HG03064 (cell line): ENCODE measurements around the gene ZNF586.
"Not testable (repeated sequence)": the region's sequence is repeated elsewhere in the genome, so short reads cannot be mapped to it uniquely, and the experiment has no call there.

Experiments used
- ATAC-seq: cut with Tn5 transposase; IDR thresholded peaks from one replicate; pipeline ENCODE4 v1.9.1; 2021; ENCODE audit warnings: low read depth; ENCODE audit not compliant: unreplicated experiment

Gene ZNF586

GRCh38 chr19:57769345-57770131, at the start of gene ZNF586:
Gene ZNF586, plus strand, starts transcription at chr19:57769676. Its CDS starts 167 bp downstream, at chr19:57769843.
- ATAC-seq = peak; percentile 92

- no peak for ATAC-seq
Observed at GRCh38 chr19:57719901-57720519, 49.5 kb upstream of the ZNF586 start.

GRCh38 chr19:57720878-57721277, 48.6 kb upstream of the ZNF586 start:
- ATAC-seq = no peak

- not testable (repeated sequence) for ATAC-seq
Observed at GRCh38 chr19:57738320-57738719, 31.2 kb upstream of the ZNF586 start.

GRCh38 chr19:57738770-57739169, 30.7 kb upstream of the ZNF586 start:
- not testable (repeated sequence) for ATAC-seq

- ATAC-seq = peak; percentile 93
Observed at GRCh38 chr19:57746580-57747471, 22.6 kb upstream of the ZNF586 start, which contains the start of gene ZNF776. Gene ZNF776, plus strand, starts transcription at chr19:57746815. Its CDS starts 244 bp downstream, at chr19:57747059.

GRCh38 chr19:57747472-57747807, 22.0 kb upstream of the ZNF586 start:
- no peak for ATAC-seq

GRCh38 chr19:57748029-57748428, 21.4 kb upstream of the ZNF586 start:
- ATAC-seq = no peak

GRCh38 chr19:57754091-57754673, 15.3 kb upstream of the ZNF586 start:
- ATAC-seq = no peak

GRCh38 chr19:57755031-57755430, 14.4 kb upstream of the ZNF586 start:
- ATAC-seq = no peak

- no peak for ATAC-seq
Observed at GRCh38 chr19:57757941-57758340, 11.5 kb upstream of the ZNF586 start.

- no peak for ATAC-seq
Observed at GRCh38 chr19:57759096-57759495, 10.4 kb upstream of the ZNF586 start.

GRCh38 chr19:57771417-57771816, 1.9 kb downstream of the ZNF586 start:
- ATAC-seq = no peak

- ATAC-seq = no peak
Observed at GRCh38 chr19:57773488-57773887, 4.0 kb downstream of the ZNF586 start.

- no peak for ATAC-seq
Observed at GRCh38 chr19:57776764-57777296, 7.4 kb downstream of the ZNF586 start.

GRCh38 chr19:57778336-57778735, 8.9 kb downstream of the ZNF586 start:
- no peak for ATAC-seq

GRCh38 chr19:57779220-57779845, 9.9 kb downstream of the ZNF586 start:
- no peak for ATAC-seq

GRCh38 chr19:57786286-57786685, 16.8 kb downstream of the ZNF586 start:
- no peak for ATAC-seq

- no peak for ATAC-seq
Observed at GRCh38 chr19:57786906-57787305, 17.4 kb downstream of the ZNF586 start.

- no peak for ATAC-seq
Observed at GRCh38 chr19:57788114-57788692, 18.7 kb downstream of the ZNF586 start.
